Keratinocyte (primary cell): ENCODE results near the gene KCNJ6. TPM values are rescaled to one million over a fixed set of nuclear protein-coding genes. Genes with fewer than 3 reads are reported as not detected.

ENCODE experiments used
- DNase-seq: peaks from one replicate; pipeline ENCODE4 v3.0.0-alpha.2; 2011; ENCODE audit warnings: low read depth, missing footprints, low spot score
- FAIRE-seq: peaks from 2 replicates; lab custom pipeline; 2011; peaks lifted over from hg19 to GRCh38; lab: Jason Lieb, UNC
- H2AFZ ChIP-seq: 2 replicates; pipeline ENCODE4 v1.6.0; 2012; ENCODE audit warnings: low read length, control low read depth, inconsistent platforms; ENCODE audit not compliant: control insufficient read depth
- H3K27ac ChIP-seq: 2 replicates; pipeline ENCODE4 v1.5.1; 2011; ENCODE audit warnings: low read length; ENCODE audit not compliant: control insufficient read depth, insufficient read depth
- H3K27me3 ChIP-seq: 3 replicates; pipeline ENCODE4 v1.6.0; 2011; ENCODE audit warnings: low read length; ENCODE audit not compliant: control insufficient read depth, insufficient read depth; ENCODE audit errors: extremely low read depth
- H3K36me3 ChIP-seq, 2 experiments: 2 replicates in 1 of 2; 3 replicates in 1 of 2; pipeline ENCODE4 v1.5.1; 2011; ENCODE audit warnings: low read length in 2 of 2, mild to moderate bottlenecking in 1 of 2; ENCODE audit not compliant: control insufficient read depth in 2 of 2, insufficient read depth in 2 of 2; ENCODE audit errors: extremely low read depth in 1 of 2
- H3K4me1 ChIP-seq: 3 replicates; pipeline ENCODE4 v1.5.1; 2011; ENCODE audit warnings: low read length; ENCODE audit not compliant: control insufficient read depth, insufficient read depth; ENCODE audit errors: extremely low read depth
- H3K4me2 ChIP-seq: 3 replicates; pipeline ENCODE4 v1.6.0; 2011; ENCODE audit warnings: low read depth, low read length; ENCODE audit not compliant: control insufficient read depth, insufficient read depth; ENCODE audit errors: extremely low read depth
- H3K4me3 ChIP-seq, 3 experiments: fragments of 200-600 bp in 1 of 3; sonication (generic) in 1 of 3; 2 replicates in 2 of 3; 3 replicates in 1 of 3; pipeline ENCODE4 v1.5.1; 2011 to 2016; ENCODE audit warnings: low read length in 3 of 3, mild to moderate bottlenecking in 3 of 3, control low read depth in 2 of 3, inconsistent platforms in 1 of 3, low read depth in 1 of 3, mixed read lengths in 1 of 3, mixed run types in 1 of 3, moderate library complexity in 1 of 3; ENCODE audit not compliant: control insufficient read depth in 2 of 3, insufficient read depth in 2 of 3; ENCODE audit errors: extremely low read depth in 1 of 3
- H3K79me2 ChIP-seq: 2 replicates; pipeline ENCODE4 v1.6.0; 2012; ENCODE audit warnings: low read length; ENCODE audit not compliant: control insufficient read depth, insufficient read depth
- H3K9ac ChIP-seq: 3 replicates; pipeline ENCODE4 v1.6.0; 2011; ENCODE audit warnings: low read length; ENCODE audit not compliant: control insufficient read depth, insufficient read depth; ENCODE audit errors: extremely low read depth
- H3K9me1 ChIP-seq: 3 replicates; pipeline ENCODE4 v1.6.0; 2011; ENCODE audit warnings: low read length; ENCODE audit not compliant: control insufficient read depth, insufficient read depth; ENCODE audit errors: extremely low read depth
- H3K9me3 ChIP-seq: 2 replicates; pipeline ENCODE4 v1.5.1; 2012; ENCODE audit warnings: low read depth, low read length; ENCODE audit not compliant: control insufficient read depth
- H4K20me1 ChIP-seq: 3 replicates; pipeline ENCODE4 v1.6.0; 2011; ENCODE audit warnings: low read length; ENCODE audit not compliant: control insufficient read depth, insufficient read depth; ENCODE audit errors: extremely low read depth
- EZH2 ChIP-seq: IDR thresholded peaks from one replicate; pipeline ENCODE4 v1.6.1; 2012; ENCODE audit warnings: inconsistent platforms, mild to moderate bottlenecking, low read length, moderate library complexity
- dilution Hi-C: fragments of 300-500 bp; cut with MboI; formaldehyde crosslinking; loops from one replicate; pipeline ENCODE4 v1.7.0; 2020; ENCODE audit warnings: low sequenced_read_pairs; ENCODE audit not compliant: extremely low pct_ligation_motif_present
- polyA plus RNA-seq, 5 experiments: library from polyadenylated mRNA; depleted of rRNA in 3 of 5; stranded (reverse) in 3 of 5; stranded (forward) in 1 of 5; unstranded in 1 of 5; fragments of >200 nt; gene quantifications; 1 replicate in 1 of 5; 2 replicates in 3 of 5; 3 replicates in 1 of 5; pipeline versions ENCODE4 v1.2.1 to v1.2.3, GENCODE V29; 2011 to 2012; ENCODE audit warnings: missing spikeins in 2 of 5, low read depth in 1 of 5, low replicate concordance in 1 of 5
- TF ChIP-seq, protein P1 (sequence below), 3 experiments: IDR thresholded peaks in 1 of 3; conservative IDR thresholded peaks in 1 of 3; optimal IDR thresholded peaks in 1 of 3; 2 replicates in 2 of 3; 3 replicates in 1 of 3; pipeline versions ENCODE3 to v1.5.1; 2011; ENCODE audit warnings: low read length in 3 of 3, mild to moderate bottlenecking in 3 of 3, moderate library complexity in 2 of 3, control low read depth in 1 of 3, inconsistent platforms in 1 of 3; ENCODE audit not compliant: insufficient read depth in 2 of 3; ENCODE audit errors: extremely low read depth in 1 of 3

Gene KCNJ6
- polyA plus RNA-seq, 1 donor (not counting 4 experiments of a cell fraction or from before 2014, with no cell fraction given): not detected

DNA sequence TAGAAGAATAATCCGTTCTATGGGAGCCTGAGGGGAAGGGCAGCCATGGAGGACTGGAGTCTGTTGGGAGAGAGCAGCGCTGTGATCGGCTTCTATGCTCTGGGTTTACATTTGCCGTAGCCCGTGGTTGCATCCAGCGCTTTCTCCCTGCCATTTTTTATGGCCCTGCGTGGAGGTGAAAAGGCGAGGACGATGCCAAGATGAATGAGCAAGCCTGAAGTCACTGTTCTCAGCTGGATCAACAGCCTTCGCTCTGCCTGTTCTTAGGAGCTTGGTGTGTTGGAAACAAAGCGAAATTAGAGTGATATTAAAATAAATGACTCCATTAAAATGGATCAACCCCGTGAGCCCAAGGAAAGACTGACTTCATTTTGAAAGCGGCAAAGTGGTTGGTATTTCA lies 120.2 kb downstream of the KCNJ6 start:
- H3K9ac ChIP-seq: no peak overlapping the region
- no peaks in the 10 kb centered on the region for H3K9me1 ChIP-seq
- H3K36me3 ChIP-seq: no peaks in the 10 kb centered on the region
- no peaks in the 10 kb centered on the region for H4K20me1 ChIP-seq
- no peak overlapping the region for H3K4me3 ChIP-seq
- DNase-seq (no peak), FAIRE-seq (no peak)
- H3K4me1 ChIP-seq: no peaks in the 10 kb centered on the region
- H3K27ac ChIP-seq: no peak overlapping the region
- H3K79me2 ChIP-seq: no peaks in the 10 kb centered on the region
- dilution Hi-C loops: no loop called here
- no peaks in the 10 kb centered on the region for H3K9me3 ChIP-seq
- H3K4me2 ChIP-seq: no peak overlapping the region
- TF ChIP-seq, protein P1, sequence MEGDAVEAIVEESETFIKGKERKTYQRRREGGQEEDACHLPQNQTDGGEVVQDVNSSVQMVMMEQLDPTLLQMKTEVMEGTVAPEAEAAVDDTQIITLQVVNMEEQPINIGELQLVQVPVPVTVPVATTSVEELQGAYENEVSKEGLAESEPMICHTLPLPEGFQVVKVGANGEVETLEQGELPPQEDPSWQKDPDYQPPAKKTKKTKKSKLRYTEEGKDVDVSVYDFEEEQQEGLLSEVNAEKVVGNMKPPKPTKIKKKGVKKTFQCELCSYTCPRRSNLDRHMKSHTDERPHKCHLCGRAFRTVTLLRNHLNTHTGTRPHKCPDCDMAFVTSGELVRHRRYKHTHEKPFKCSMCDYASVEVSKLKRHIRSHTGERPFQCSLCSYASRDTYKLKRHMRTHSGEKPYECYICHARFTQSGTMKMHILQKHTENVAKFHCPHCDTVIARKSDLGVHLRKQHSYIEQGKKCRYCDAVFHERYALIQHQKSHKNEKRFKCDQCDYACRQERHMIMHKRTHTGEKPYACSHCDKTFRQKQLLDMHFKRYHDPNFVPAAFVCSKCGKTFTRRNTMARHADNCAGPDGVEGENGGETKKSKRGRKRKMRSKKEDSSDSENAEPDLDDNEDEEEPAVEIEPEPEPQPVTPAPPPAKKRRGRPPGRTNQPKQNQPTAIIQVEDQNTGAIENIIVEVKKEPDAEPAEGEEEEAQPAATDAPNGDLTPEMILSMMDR (optimal IDR thresholded peaks at IDR 0.05 in 1 of 3, IDR thresholded peaks at IDR 0.05 in 1 of 3, conservative IDR thresholded peaks at IDR 0.05 in 1 of 3; ENCODE audit: extremely low read depth in 1 of 3, insufficient read depth in 2 of 3, low read length in 3 of 3): no peak
- TF ChIP-seq EZH2: no peak
- no peak overlapping the region for H2AFZ ChIP-seq
- no peaks in the 10 kb centered on the region for H3K27me3 ChIP-seq

DNA sequence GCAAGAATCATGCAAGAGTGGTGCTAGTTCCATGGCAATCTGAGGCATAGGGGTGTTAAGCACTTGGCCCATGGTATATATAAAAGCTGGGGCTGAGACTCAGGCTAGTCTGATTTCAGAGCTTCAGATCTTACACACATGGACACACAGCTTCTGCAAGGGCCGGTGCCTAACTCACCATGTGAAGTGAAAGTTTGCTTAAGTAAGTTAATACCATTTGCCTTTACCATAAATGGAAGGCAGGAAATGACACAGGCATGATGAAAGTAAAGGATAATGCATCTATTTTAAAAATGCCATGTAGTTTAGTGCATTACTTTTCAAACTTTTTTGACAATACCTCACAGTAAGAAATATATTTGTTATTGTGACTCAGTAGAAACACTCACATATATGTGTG lies 122.6 kb downstream of the KCNJ6 start:
- H3K9ac ChIP-seq: no peak overlapping the region
- no peaks in the 10 kb centered on the region for H3K9me1 ChIP-seq
- no peak overlapping the region for H3K4me2 ChIP-seq
- H3K27me3 ChIP-seq: no peaks in the 10 kb centered on the region
- TF ChIP-seq, protein P1 (optimal IDR thresholded peaks at IDR 0.05 in 1 of 3, IDR thresholded peaks at IDR 0.05 in 1 of 3, conservative IDR thresholded peaks at IDR 0.05 in 1 of 3; ENCODE audit: extremely low read depth in 1 of 3, insufficient read depth in 2 of 3, low read length in 3 of 3): no peak
- TF ChIP-seq EZH2: no peak
- no peaks in the 10 kb centered on the region for H3K36me3 ChIP-seq
- H3K9me3 ChIP-seq: peaks cover 2% of the 10 kb centered on the region
- DNase-seq (no peak), FAIRE-seq (no peak)
- H3K4me3 ChIP-seq: no peak overlapping the region
- H3K79me2 ChIP-seq: no peaks in the 10 kb centered on the region
- no peaks in the 10 kb centered on the region for H3K4me1 ChIP-seq
- dilution Hi-C loops: no loop called here
- H3K27ac ChIP-seq: no peak overlapping the region
- no peak overlapping the region for H2AFZ ChIP-seq
- no peaks in the 10 kb centered on the region for H4K20me1 ChIP-seq
